Mesothelial cell of epicardium (in vitro differentiated cells): ENCODE results near the gene PSMB1. TPM values are rescaled to one million over a fixed set of nuclear protein-coding genes. Genes with fewer than 3 reads are reported as not detected.

Experiments used
- DNase-seq, 2 experiments: peaks; one replicate each; pipeline ENCODE4 v3.0.0; 2021; ENCODE audit warnings: low spot score in 2 of 2; ENCODE audit not compliant: unreplicated experiment in 2 of 2
- H3K27ac Mint-ChIP-seq: 2 replicates; pipeline ENCODE4 v1.8.0; 2021; ENCODE audit warnings: mixed read lengths
- H3K27me3 Mint-ChIP-seq: 2 replicates; pipeline ENCODE4 v1.8.0; 2021; ENCODE audit warnings: low read depth, mixed read lengths
- H3K36me3 Mint-ChIP-seq: 2 replicates; pipeline ENCODE4 v1.8.0; 2021; ENCODE audit warnings: mixed read lengths
- H3K4me1 Mint-ChIP-seq: 2 replicates; pipeline ENCODE4 v1.8.0; 2021; ENCODE audit warnings: mixed read lengths
- H3K4me3 Mint-ChIP-seq: 2 replicates; pipeline ENCODE4 v1.8.0; 2021; ENCODE audit warnings: mild to moderate bottlenecking, moderate library complexity, mixed read lengths
- H3K9me3 Mint-ChIP-seq: 2 replicates; pipeline ENCODE4 v1.8.0; 2021; ENCODE audit warnings: mixed read lengths
- total RNA-seq: library from RNA; stranded (reverse); gene quantifications from 3 replicates; pipeline ENCODE4 v1.2.1, GENCODE V29; 2021
- TF ChIP-seq, protein P1 (sequence below): fragments of 200-600 bp; sonication (generic); IDR thresholded peaks from one replicate; pipeline ENCODE4 v1.5.0; 2021; ENCODE audit warnings: antibody characterized with exemption; ENCODE audit not compliant: unreplicated experiment

The PSMB1 gene
- total RNA-seq, 1 donor from 2014 or later, result 140 TPM

DNA sequence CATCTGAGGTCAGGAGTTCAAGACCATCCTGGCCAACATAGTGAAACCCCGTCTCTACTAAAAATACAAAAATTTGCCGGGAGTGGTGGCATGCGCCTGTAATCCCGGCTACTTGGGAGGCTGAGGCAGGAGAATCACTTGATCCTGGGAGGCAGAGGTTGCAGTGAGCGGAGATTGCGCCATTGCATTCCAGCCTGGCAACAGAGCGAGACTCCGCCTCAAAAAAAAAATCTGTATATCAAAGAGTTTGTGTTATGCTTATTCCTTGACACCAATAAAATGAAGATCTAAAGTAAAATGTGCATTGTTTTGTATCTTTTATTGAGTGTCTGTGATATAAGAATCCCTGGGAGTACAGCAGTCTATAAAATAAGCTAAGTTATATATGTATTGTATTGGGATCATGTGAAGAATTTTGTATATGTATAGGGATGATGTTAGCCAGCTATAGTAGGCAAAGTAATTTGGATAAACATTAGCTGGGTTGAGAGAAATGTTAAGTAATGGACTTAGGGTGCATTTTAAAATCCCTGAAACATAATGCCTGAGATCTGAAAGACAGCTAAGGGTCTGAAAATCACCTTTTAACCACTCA, 11.9 kb upstream of the PSMB1 start:
- DNase-seq, result no peak
- no peak overlapping the region for H3K4me3 Mint-ChIP-seq
- TF ChIP-seq, protein P1, sequence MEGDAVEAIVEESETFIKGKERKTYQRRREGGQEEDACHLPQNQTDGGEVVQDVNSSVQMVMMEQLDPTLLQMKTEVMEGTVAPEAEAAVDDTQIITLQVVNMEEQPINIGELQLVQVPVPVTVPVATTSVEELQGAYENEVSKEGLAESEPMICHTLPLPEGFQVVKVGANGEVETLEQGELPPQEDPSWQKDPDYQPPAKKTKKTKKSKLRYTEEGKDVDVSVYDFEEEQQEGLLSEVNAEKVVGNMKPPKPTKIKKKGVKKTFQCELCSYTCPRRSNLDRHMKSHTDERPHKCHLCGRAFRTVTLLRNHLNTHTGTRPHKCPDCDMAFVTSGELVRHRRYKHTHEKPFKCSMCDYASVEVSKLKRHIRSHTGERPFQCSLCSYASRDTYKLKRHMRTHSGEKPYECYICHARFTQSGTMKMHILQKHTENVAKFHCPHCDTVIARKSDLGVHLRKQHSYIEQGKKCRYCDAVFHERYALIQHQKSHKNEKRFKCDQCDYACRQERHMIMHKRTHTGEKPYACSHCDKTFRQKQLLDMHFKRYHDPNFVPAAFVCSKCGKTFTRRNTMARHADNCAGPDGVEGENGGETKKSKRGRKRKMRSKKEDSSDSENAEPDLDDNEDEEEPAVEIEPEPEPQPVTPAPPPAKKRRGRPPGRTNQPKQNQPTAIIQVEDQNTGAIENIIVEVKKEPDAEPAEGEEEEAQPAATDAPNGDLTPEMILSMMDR, result no peak
- peaks cover 31% of the 10 kb centered on the region for H3K36me3 Mint-ChIP-seq
- H3K27ac Mint-ChIP-seq, result no peak overlapping the region
- no peaks in the 10 kb centered on the region for H3K9me3 Mint-ChIP-seq
- no peaks in the 10 kb centered on the region for H3K27me3 Mint-ChIP-seq
- no peaks in the 10 kb centered on the region for H3K4me1 Mint-ChIP-seq

- Mint-ChIP-seq H3K9me3 (no peaks in the 10 kb centered on the region), H3K27me3 (no peaks in the 10 kb centered on the region), H3K4me1 (no peaks in the 10 kb centered on the region), H3K36me3 (peaks cover 28% of the 10 kb centered on the region), H3K27ac (no peak overlapping the region), H3K4me3 (no peak overlapping the region)
- no peak for DNase-seq
- TF ChIP-seq, protein P1, result no peak
Observed at GRCh38 chr6:170561555-170561954, 8.4 kb upstream of the PSMB1 start.

DNA sequence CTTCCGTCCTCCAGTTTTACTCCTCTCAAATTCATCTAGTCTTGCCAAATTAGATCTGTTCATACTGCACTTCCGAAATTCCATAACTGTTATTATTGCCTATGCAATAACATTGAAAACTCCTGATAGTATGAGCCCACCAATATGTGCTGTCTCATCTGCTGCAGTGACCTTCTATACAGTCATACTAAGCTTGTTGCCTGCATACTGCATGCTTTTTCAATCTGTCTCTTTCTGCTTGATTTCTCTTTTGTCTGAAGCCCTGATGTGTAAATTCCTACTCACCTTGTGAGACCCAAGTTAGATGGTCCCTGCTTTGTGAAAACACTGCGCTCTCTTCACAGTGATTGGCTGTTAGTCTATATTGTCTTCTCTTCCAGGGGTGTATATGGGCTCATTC, 2.2 kb upstream of the PSMB1 start:
- TF ChIP-seq, protein P1, result no peak
- H3K27me3 Mint-ChIP-seq, result no peaks in the 10 kb centered on the region
- no peaks in the 10 kb centered on the region for H3K9me3 Mint-ChIP-seq
- no peak for DNase-seq
- H3K27ac Mint-ChIP-seq, result no peak overlapping the region
- peaks cover 8% of the 10 kb centered on the region for H3K4me1 Mint-ChIP-seq
- H3K36me3 Mint-ChIP-seq, result peaks cover 9% of the 10 kb centered on the region
- H3K4me3 Mint-ChIP-seq, result no peak overlapping the region

DNA sequence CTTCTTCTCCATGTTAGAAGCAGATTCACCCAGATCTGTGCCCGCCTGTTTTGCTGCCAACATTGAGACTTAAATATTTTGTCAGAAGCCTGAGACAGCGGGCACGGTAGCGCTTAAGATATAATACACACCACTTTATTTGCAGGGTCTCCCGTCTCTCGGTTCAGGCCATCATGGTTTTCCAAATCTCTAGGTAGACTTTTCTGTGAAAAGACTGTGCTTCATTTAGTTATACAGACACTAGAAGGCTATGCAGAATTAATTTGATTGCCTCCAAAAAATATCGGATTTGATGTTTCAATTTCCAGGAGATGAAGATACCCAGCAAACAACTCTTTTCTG, 1.7 kb upstream of the PSMB1 start:
- Mint-ChIP-seq H3K4me1 (peaks cover 12% of the 10 kb centered on the region), H3K36me3 (peaks cover 9% of the 10 kb centered on the region), H3K4me3 (no peak overlapping the region), H3K9me3 (no peaks in the 10 kb centered on the region), H3K27me3 (no peaks in the 10 kb centered on the region), H3K27ac (no peak overlapping the region)
- DNase-seq, result no peak
- TF ChIP-seq, protein P1, result no peak

DNA sequence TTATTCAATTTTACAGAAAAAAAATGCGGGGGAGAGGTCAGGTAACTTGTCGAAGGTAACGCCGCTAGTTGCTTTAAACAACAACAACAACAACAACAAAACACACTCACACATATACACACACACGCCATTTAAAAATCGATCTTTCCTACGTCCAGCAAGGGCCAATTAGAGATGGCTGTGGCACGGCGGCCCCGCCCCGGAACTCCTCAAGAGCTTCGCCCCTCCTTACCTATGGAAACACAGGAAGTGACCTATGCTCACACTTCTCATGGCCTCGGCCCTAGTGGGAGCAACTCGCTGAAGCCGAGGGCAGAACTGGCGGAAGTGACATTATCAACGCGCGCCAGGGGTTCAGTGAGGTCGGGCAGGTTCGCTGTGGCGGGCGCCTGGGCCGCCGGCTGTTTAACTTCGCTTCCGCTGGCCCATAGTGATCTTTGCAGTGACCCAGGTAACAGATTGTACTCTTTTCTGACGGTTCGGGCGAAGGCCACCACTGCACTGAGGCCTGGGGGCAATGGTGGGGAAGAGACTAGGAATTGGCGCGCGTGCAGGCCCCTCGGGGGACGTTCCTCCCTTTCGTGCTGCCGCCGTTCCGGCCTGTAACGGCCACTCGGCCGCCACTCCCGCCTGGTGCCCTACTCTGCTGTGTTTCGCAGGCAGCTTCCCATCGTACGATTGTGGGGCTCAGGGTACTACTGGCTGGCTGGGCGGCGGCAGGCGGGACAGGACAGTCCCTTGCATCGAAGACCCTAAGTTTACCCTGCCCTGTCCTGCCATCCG, 1.1 kb upstream of the PSMB1 start, which contains the start of gene TBP:
Gene TBP, plus strand, starts transcription at position 357 of the 783 bp plus-strand sequence. CDS start 2,661 bp downstream, outside the sequence.
- TF ChIP-seq, protein P1, result no peak
- no peak within 1 kb of the TSS for H3K4me3 Mint-ChIP-seq
- peaks cover 12% of the 10 kb centered on the region for H3K4me1 Mint-ChIP-seq
- no peaks in the 10 kb centered on the region for H3K27me3 Mint-ChIP-seq
- H3K36me3 Mint-ChIP-seq, result peaks cover 7% of the 10 kb centered on the region
- peak; percentile 81 to 89 for DNase-seq
- no peak within 1 kb of the TSS for H3K27ac Mint-ChIP-seq
- no peaks in the 10 kb centered on the region for H3K9me3 Mint-ChIP-seq
